ES-I3 (cell line): ENCODE results near the gene DLG2.

ENCODE experiments used
- H3K36me3 ChIP-seq: 2 replicates; pipeline ENCODE4 v1.6.1; 2013; ENCODE audit warnings: mild to moderate bottlenecking, low read length, control low read depth, moderate library complexity; ENCODE audit not compliant: insufficient read depth
- H3K4me1 ChIP-seq: 2 replicates; pipeline ENCODE4 v1.6.1; 2013; ENCODE audit warnings: mild to moderate bottlenecking, control low read depth, low read length; ENCODE audit not compliant: insufficient read depth
- H3K9ac ChIP-seq: 2 replicates; pipeline ENCODE4 v1.6.1; 2013; ENCODE audit warnings: low read depth, mild to moderate bottlenecking, low read length, moderate library complexity
- H3K9me3 ChIP-seq: 2 replicates; pipeline ENCODE4 v1.6.1; 2013; ENCODE audit warnings: mild to moderate bottlenecking, low read length, moderate library complexity; ENCODE audit not compliant: control insufficient read depth, insufficient read depth

The DLG2 gene

DNA sequence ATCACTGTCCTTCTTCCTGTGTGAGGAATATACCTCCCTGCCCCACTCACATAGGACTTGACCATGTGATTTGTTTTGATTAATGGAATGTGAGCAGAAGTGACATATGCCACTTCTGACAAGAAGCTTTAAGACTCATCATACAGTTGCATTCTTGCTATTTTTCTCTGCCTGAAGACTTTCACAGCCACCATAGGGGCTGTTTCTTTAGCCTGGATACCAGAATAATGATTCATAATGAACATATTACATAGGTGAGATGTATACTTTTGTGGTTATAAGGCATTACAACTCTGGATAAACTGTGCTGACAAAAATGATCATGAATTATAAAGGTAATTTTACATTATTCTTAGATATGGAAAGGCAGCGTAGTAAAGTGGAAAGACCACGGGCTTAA lies 798.0 kb downstream of the DLG2 start:
- no peak overlapping the region for H3K9ac ChIP-seq
- no peaks in the 10 kb centered on the region for H3K36me3 ChIP-seq
- H3K9me3 ChIP-seq, result no peaks in the 10 kb centered on the region
- no peaks in the 10 kb centered on the region for H3K4me1 ChIP-seq

DNA sequence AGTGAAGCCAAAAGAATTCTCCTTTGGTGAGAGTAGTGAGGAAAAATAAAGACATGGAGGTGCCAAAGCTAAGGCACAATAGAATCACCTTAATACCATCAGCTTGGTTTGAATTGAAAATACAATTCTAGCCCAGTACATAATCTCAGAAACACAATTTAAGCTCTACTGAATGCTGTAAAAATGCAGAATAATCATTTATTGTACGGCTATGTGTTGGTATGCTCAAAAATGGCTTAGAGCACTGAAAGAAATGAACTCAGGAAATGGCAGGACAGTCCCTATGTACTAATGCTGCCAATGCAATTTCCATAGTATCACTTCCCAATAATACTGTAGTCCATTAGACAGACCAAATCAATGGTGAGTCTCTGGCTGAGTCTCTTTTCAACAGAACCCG lies 798.5 kb downstream of the DLG2 start:
- H3K4me1 ChIP-seq, result no peaks in the 10 kb centered on the region
- no peak overlapping the region for H3K9ac ChIP-seq
- H3K36me3 ChIP-seq, result no peaks in the 10 kb centered on the region
- no peaks in the 10 kb centered on the region for H3K9me3 ChIP-seq

DNA sequence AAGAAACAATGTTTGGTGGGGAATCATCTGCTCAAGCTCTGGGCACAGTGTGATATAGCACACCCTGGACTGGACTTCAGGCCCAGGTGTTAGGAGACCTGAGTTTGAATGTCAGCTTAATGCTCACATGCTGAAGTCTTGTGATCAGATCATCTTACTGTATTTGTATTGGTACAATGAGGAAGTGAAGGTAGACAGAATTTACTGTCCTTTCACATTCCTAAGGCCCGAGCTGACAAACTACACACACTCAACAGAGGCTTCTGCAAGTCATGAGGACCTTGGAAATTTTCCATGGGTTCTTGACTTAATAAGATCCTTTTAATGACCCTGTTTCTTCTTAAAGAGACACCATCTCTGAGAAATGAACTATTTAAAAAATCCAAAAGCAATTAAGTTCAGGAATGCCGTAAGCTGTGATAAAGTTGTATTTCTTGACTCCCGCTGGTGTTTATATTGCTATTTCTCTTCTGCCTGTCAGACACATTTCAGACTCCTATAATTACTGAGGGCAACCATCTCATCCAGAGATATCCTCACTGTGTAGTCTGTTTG lies 802.0 kb downstream of the DLG2 start:
- Histone ChIP-seq H3K9me3 (no peaks in the 10 kb centered on the region), H3K36me3 (no peaks in the 10 kb centered on the region), H3K4me1 (no peaks in the 10 kb centered on the region), H3K9ac (no peak overlapping the region)

DNA sequence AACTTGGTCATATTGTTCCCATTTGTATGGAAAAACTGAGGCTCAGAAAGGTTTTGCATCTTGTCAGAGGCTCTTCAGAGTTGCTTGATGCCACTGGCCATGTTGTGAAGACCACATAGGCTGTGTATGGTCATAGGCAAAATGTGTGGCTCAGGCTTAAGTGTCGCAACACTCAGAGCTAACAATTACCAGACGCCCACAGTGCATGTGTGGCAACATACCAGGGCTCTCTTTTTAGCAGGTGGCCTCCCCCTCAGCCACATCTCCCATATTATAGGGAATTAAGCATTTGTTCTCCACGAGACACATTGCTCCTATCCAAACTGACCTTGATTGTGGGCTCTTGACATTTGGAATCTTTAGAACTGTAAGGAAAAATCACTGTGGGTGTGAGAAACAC lies 802.5 kb downstream of the DLG2 start:
- Histone ChIP-seq H3K9ac (no peak overlapping the region), H3K36me3 (no peaks in the 10 kb centered on the region), H3K4me1 (no peaks in the 10 kb centered on the region), H3K9me3 (no peaks in the 10 kb centered on the region)

DNA sequence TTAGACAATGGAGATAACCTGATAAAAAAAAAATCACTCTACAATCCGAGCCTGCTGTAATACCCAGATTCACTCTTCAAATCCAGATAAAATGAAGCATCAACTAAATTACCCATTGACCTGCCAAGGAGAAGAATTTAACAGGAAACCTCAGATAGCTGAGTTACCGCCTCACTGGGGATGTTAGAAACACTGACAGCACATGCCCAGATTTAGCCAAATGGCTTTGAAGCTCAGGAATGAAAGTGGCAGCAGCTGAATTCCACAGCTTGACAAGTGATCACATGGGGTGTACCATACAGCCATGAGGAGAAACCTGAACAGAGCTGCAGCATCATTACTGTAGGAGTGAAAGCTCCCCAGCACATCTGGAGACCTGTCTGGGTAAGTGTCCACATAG lies 807.6 kb downstream of the DLG2 start:
- Histone ChIP-seq H3K9ac (no peak overlapping the region), H3K9me3 (no peaks in the 10 kb centered on the region), H3K36me3 (no peaks in the 10 kb centered on the region), H3K4me1 (peaks cover 3% of the 10 kb centered on the region; the same call in 1 of the 2 replicates)

- H3K9me3 ChIP-seq, result no peaks in the 10 kb centered on the region
- peaks cover 3% of the 10 kb centered on the region; the same call in 1 of the 2 replicates for H3K4me1 ChIP-seq
- H3K9ac ChIP-seq, result no peak overlapping the region
- H3K36me3 ChIP-seq, result no peaks in the 10 kb centered on the region
Observed at GRCh38 chr11:84819128-84819527, 808.0 kb downstream of the DLG2 start.

DNA sequence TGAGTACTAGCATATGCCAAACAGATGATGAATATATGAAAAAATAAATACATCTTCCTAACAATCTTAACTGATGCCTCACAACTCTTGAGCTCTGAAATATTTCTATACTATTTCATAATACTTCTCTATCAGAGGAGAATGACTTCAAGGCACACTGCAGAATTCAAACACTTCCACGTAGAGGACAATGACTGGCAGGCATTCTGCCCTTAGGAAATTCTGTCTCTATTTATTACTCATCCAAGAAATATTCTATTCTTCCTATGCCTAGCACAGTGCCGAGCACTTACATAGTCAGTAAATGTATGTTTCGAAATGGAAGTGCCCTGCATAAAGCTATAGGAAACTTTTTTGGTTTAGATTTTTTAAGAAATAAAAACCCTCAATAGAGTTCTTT lies 809.1 kb downstream of the DLG2 start:
- no peaks in the 10 kb centered on the region for H3K36me3 ChIP-seq
- no peaks in the 10 kb centered on the region for H3K9me3 ChIP-seq
- H3K4me1 ChIP-seq, result peaks cover 3% of the 10 kb centered on the region; the same call in 1 of the 2 replicates
- no peak overlapping the region for H3K9ac ChIP-seq

GRCh38 chr11:84812471-84812969 lies 814.6 kb downstream of the DLG2 start:
- H3K9ac ChIP-seq, result no peak overlapping the region
- H3K4me1 ChIP-seq, result no peaks in the 10 kb centered on the region
- H3K9me3 ChIP-seq, result no peaks in the 10 kb centered on the region
- no peaks in the 10 kb centered on the region for H3K36me3 ChIP-seq

GRCh38 chr11:84806354-84806753 lies 820.8 kb downstream of the DLG2 start:
- Histone ChIP-seq H3K36me3 (no peaks in the 10 kb centered on the region), H3K9me3 (no peaks in the 10 kb centered on the region; the same call in 1 of the 2 replicates), H3K4me1 (no peaks in the 10 kb centered on the region), H3K9ac (no peak overlapping the region)

- H3K9me3 ChIP-seq, result no peaks in the 10 kb centered on the region; the same call in 1 of the 2 replicates
- no peak overlapping the region for H3K9ac ChIP-seq
- no peaks in the 10 kb centered on the region for H3K36me3 ChIP-seq
- no peaks in the 10 kb centered on the region for H3K4me1 ChIP-seq
Observed at GRCh38 chr11:84804041-84804440, 823.1 kb downstream of the DLG2 start.

GRCh38 chr11:84800755-84801346 lies 826.3 kb downstream of the DLG2 start:
- Histone ChIP-seq H3K9ac (no peak overlapping the region), H3K36me3 (no peaks in the 10 kb centered on the region), H3K4me1 (no peaks in the 10 kb centered on the region), H3K9me3 (no peaks in the 10 kb centered on the region; the same call in 1 of the 2 replicates)

- Histone ChIP-seq H3K4me1 (no peaks in the 10 kb centered on the region), H3K36me3 (no peaks in the 10 kb centered on the region), H3K9ac (no peak overlapping the region), H3K9me3 (no peaks in the 10 kb centered on the region)
Observed at GRCh38 chr11:84799112-84799511, 828.0 kb downstream of the DLG2 start.

DNA sequence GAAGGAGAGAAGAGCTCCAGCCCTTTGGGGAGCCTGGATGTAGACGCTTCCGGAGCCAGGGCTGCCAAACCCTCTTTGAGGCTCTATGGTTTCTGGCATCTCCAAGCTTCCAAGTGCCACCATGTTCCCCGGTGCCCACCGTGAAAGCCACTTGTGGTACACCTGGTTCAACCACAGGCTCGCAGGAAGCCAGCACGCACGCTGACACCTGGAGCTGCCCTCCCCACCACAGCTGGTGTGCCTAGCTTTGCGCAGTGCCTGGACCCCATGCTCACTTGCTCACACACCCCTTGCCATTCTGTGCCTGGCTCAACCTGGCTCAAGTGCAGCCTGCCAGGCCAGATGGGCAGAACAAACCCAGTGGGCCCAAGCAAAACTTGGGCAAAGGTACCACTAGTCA lies 831.4 kb downstream of the DLG2 start:
- no peaks in the 10 kb centered on the region for H3K9me3 ChIP-seq
- no peak overlapping the region for H3K9ac ChIP-seq
- H3K4me1 ChIP-seq, result no peaks in the 10 kb centered on the region
- H3K36me3 ChIP-seq, result no peaks in the 10 kb centered on the region

DNA sequence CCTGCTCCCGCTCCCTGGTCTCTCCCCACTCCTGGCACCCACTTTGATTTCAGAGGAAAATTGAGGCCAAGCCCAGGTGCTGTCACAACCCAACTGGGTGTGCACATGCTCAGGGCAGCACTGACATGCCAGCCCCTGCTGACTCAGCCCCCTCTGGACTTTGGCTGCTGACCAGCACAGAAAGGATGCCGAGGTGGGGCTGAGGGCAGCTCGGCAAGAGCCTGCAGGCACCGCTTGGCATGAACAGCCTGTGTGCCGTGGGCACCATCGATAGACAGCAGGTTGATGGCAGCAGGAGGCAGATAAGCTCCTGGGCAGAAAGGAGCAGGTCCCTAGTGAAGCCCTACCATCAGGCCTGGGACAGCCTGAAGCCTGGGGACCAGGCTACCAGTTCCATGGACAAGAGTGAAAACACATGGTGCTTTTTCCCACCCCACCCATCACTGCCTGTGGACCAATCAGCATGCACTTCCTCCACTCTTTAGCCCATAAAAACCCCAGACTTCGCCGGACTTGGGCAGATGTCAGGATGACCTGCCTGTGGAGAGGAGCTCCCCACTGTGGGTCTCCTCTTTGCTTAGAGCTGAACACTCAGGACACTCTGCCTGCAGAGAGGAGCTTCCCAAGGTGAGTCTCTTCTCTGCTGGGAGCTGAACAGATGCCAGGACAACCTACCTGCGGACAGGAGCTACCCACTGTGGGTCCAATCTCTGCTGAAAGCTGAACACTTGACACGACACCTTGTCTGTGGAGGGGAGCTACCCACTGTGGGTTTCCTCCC lies 832.3 kb downstream of the DLG2 start:
- no peaks in the 10 kb centered on the region for H3K9me3 ChIP-seq
- no peak overlapping the region for H3K9ac ChIP-seq
- no peaks in the 10 kb centered on the region for H3K4me1 ChIP-seq
- H3K36me3 ChIP-seq, result no peaks in the 10 kb centered on the region

DNA sequence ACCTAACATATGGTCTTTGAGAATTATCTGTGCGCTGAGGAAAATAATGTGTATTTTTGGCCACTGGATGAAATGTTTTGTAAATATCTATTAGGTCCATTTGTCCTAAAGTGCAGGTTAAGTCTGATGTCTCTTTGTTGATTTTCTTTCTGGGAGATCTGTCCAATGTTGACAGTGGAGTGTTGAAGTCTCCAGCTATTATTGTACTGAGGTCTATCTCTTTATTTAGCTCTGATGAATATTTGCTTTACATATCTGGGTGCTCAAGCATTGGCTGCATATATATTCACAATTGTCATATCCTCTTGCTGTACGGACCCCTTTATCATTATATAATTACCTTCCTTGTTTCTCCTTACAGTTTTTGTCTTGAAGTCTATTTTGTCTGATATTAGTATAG lies 833.8 kb downstream of the DLG2 start:
- H3K36me3 ChIP-seq, result no peaks in the 10 kb centered on the region
- no peaks in the 10 kb centered on the region for H3K4me1 ChIP-seq
- no peak overlapping the region for H3K9ac ChIP-seq
- H3K9me3 ChIP-seq, result no peaks in the 10 kb centered on the region
